Activated T-cell treated with anti-CD3 and anti-CD28 coated beads for 48 hours (primary cell): ENCODE data around the gene UBTF.
"Not testable (repeated sequence)": the region's sequence is repeated elsewhere in the genome, so short reads cannot be mapped to it uniquely, and the experiment has no call there.

Experiments
- DNase-seq: peaks from one replicate; pipeline ENCODE4 v3.0.0-alpha.2; 2020; ENCODE audit warnings: low read depth

Gene UBTF

GRCh38 chr17:44241106-44241624 is 21.7 kb upstream of the UBTF start:
- no peak for DNase-seq

GRCh38 chr17:44237886-44238285 is 18.4 kb upstream of the UBTF start:
- DNase-seq, result not testable (repeated sequence)

- no peak for DNase-seq
These were observed 17.0 kb upstream of the UBTF start for GRCh38 chr17:44236444-44236991.

GRCh38 chr17:44235583-44235936 is 16.1 kb upstream of the UBTF start:
- DNase-seq, result no peak

- DNase-seq, result no peak
These were observed 14.1 kb upstream of the UBTF start for GRCh38 chr17:44233582-44233981.

GRCh38 chr17:44232061-44232460 is 12.6 kb upstream of the UBTF start:
- no peak for DNase-seq

GRCh38 chr17:44230140-44230539 is 10.7 kb upstream of the UBTF start:
- DNase-seq, result no peak

GRCh38 chr17:44229090-44229489 is 9.6 kb upstream of the UBTF start:
- no peak for DNase-seq

- no peak for DNase-seq
These were observed 4.1 kb upstream of the UBTF start for GRCh38 chr17:44223541-44224071.

- no peak for DNase-seq
These were observed 2.8 kb upstream of the UBTF start for GRCh38 chr17:44222112-44222869.

GRCh38 chr17:44221862-44222111 is 2.3 kb upstream of the UBTF start:
- DNase-seq, result no peak

- peak; percentile 59 for DNase-seq
These were observed 1.8 kb upstream of the UBTF start for GRCh38 chr17:44221084-44221861.

- no peak for DNase-seq
These were observed 973 bp upstream of the UBTF start for GRCh38 chr17:44220213-44221083.

- peak; percentile 74 for DNase-seq
These were observed 313 bp downstream of the UBTF start for GRCh38 chr17:44219108-44219615.

- DNase-seq, result peak; percentile 90
These were observed 949 bp downstream of the UBTF start for GRCh38 chr17:44218344-44219107.

- no peak for DNase-seq
These were observed 1.6 kb downstream of the UBTF start for GRCh38 chr17:44217738-44218343.

GRCh38 chr17:44216694-44217093 is 2.8 kb downstream of the UBTF start:
- DNase-seq, result no peak

- no peak for DNase-seq
These were observed 3.3 kb downstream of the UBTF start for GRCh38 chr17:44216173-44216572.

- DNase-seq, result no peak
These were observed 4.6 kb downstream of the UBTF start for GRCh38 chr17:44214896-44215295.

GRCh38 chr17:44214230-44214494 is 5.3 kb downstream of the UBTF start:
- no peak for DNase-seq
